Heart right ventricle (tissue), 16 donors: Measurements from ENCODE around the gene COX7A2L. TPM values are rescaled to one million over a fixed set of nuclear protein-coding genes. Genes with fewer than 3 reads are reported as not detected.

Source experiments
- ATAC-seq, 8 donors: fragments of 200-7000 bp; cut with Tn5 transposase; one replicate each; pipeline ENCODE4 v1.9.1; 2020; ENCODE audit warnings: mild to moderate bottlenecking in 8 of 8, moderate library complexity in 8 of 8, moderate number of reproducible peaks in 1 of 8
- DNase-seq, 2 donors: peaks; one replicate each; pipeline ENCODE4 v3.0.0-alpha.2; 2020
- H3K27ac ChIP-seq, 10 donors: fragments of 200-600 bp; sonication (generic) in 2 of 10; one replicate each; pipeline versions ENCODE4 v1.5.0 to v1.8.0; 2020 to 2022; ENCODE audit warnings: mild to moderate bottlenecking in 3 of 10
- H3K27me3 ChIP-seq, 7 donors: fragments of 200-600 bp; one replicate each; pipeline ENCODE4 v1.8.0; 2021 to 2022; ENCODE audit warnings: mild to moderate bottlenecking in 2 of 7
- H3K36me3 ChIP-seq, 9 donors: fragments of 200-600 bp; sonication (generic) in 1 of 9; one replicate each; pipeline versions ENCODE4 v1.5.0 to v1.8.0; 2020 to 2022; ENCODE audit warnings: mild to moderate bottlenecking in 2 of 9
- H3K4me1 ChIP-seq, 9 donors: fragments of 200-600 bp; sonication (generic) in 1 of 9; one replicate each; pipeline versions ENCODE4 v1.5.0 to v1.8.0; 2020 to 2022; ENCODE audit warnings: mild to moderate bottlenecking in 4 of 9
- H3K4me3 ChIP-seq, 10 donors: fragments of 200-600 bp; sonication (generic) in 2 of 10; one replicate each; pipeline versions ENCODE4 v1.5.0 to v1.8.0; 2020 to 2022; ENCODE audit warnings: mild to moderate bottlenecking in 7 of 10, moderate library complexity in 2 of 10
- H3K9me3 ChIP-seq, 11 donors: fragments of 200-600 bp in 10 of 11; sonication (generic) in 2 of 11; one replicate each; pipeline versions ENCODE4 v1.5.0 to v1.8.0; 2013 to 2022; ENCODE audit warnings: mild to moderate bottlenecking in 2 of 11, control low read depth in 1 of 11, moderate library complexity in 1 of 11
- WGBS, 2 donors: extraction: QIAGEN DNeasy Blood & Tissue Kit; methylation state at CpG; one replicate each; pipeline ENCODE4 v1.1.7; 2013; ENCODE audit warnings: inconsistent platforms in 1 of 2; 5-methylcytosine and 5-hydroxymethylcytosine counted together
- intact Hi-C, 10 donors: fragments of 100-400 bp; cut with DNase I; formaldehyde crosslinking; loops; one replicate each; pipeline versions ENCODE4 v1.11.1 to v1.14.2; 2022
- long read RNA-seq, 3 donors: library from polyadenylated mRNA; unstranded; transcript quantifications; one replicate each; pipeline ENCODE4 v2.0.0, GENCODE V29; 2020 to 2021
- polyA plus RNA-seq, 2 donors: library from polyadenylated mRNA; stranded (reverse); fragments of 200-250 nt; gene quantifications; one replicate each; pipeline ENCODE4 v1.2.3, GENCODE V29; 2013
- total RNA-seq, 10 donors: library from RNA; stranded (reverse); fragmentation: NEBNext Ultra II Directional in 3 of 10; extraction: Animal tissue kit (Norgen Biotek cat#: 25700) in 3 of 10; gene quantifications; one replicate each; pipeline versions ENCODE4 v1.2.1 to v1.2.4, GENCODE V29; 2021 to 2023
- TF ChIP-seq, protein P1 (sequence below), 9 donors: fragments of 200-600 bp; sonication (generic) in 2 of 9; IDR thresholded peaks; one replicate each; pipeline versions ENCODE4 v1.5.0 to v1.8.0; 2021 to 2022; ENCODE audit warnings: antibody characterized with exemption in 9 of 9, mild to moderate bottlenecking in 5 of 9, moderate library complexity in 1 of 9
- donor health status: Arrhythmogenic right ventricular cardiomyopathy.
- donor health status: ischemic (EF 13 %, LVEDD 7.1; RV severe dilation, severe dysfunction).
- donor health status: healthy with polysubstance abuse.
- donor health status: DM: no; HTN: yes; CAD: no.
- donor health status: DM: no; HTN: no; CAD: no.
- donor health status: ischemic (EF 25% LVEDD 6.9; RV normal size, moderate dysfunction).
- donor health status: ischemic (EF 25% LVEDD 5.7; RV mildly dilated, moderate dysfunction).
- donor health status: healthy.
- donor health status: DM: yes; HTN: yes; CAD: no.
- donor health status: Ischemic cardiomyopathy.
- donor health status: ischemic (EF 35%, LVEDD 5.7; RV mildly dilated, moderate dysfunction).
- donor health status: nonischemic (EF 11% LVEDD 7.7; RV severe dilation, severe dysfunction).
- donor health status: DM: yes; HTN: yes; CAD: no.
- donor health status: PGD.
- donor health status: ischemic (EF 29% LVEDD 5.4; RV normal size, mild dysfunction).
- donor health status: nonischemic (EF 23%, LVEDD 6.1; RV moderate dilation, normal function).

The COX7A2L gene, protein sequence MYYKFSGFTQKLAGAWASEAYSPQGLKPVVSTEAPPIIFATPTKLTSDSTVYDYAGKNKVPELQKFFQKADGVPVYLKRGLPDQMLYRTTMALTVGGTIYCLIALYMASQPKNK
- total RNA-seq (100 to 1,000 TPM in 9 of 10 donors, 10 to 100 TPM in 1; 93.9 to 141 (median 107) TPM), polyA plus RNA-seq (10 to 100 TPM; 36.4 to 97.8 TPM)
- long read RNA-seq, donor 1, transcript COX7A2L-201 (3 exons, 1,112 nt), result major isoform, 97 of 99 reads
- long read RNA-seq, donor 1, partial matches to known transcripts, result 1 of 99 reads
- long read RNA-seq, donor 1, other reads (novel, unspliced or antisense), result 1 of 99 reads
- long read RNA-seq, donor 2, transcript COX7A2L-201 (3 exons, 1,112 nt), result major isoform, 142 of 146 reads
- long read RNA-seq, donor 2, partial matches to known transcripts, result 2 of 146 reads
- long read RNA-seq, donor 2, other reads (novel, unspliced or antisense), result 2 of 146 reads
- long read RNA-seq, donor 3, transcript COX7A2L-201 (3 exons, 1,112 nt), result major isoform, 312 of 320 reads
- long read RNA-seq, donor 3, partial matches to known transcripts, result 2 of 320 reads
- long read RNA-seq, donor 3, other reads (novel, unspliced or antisense), result 5 of 320 reads

DNA sequence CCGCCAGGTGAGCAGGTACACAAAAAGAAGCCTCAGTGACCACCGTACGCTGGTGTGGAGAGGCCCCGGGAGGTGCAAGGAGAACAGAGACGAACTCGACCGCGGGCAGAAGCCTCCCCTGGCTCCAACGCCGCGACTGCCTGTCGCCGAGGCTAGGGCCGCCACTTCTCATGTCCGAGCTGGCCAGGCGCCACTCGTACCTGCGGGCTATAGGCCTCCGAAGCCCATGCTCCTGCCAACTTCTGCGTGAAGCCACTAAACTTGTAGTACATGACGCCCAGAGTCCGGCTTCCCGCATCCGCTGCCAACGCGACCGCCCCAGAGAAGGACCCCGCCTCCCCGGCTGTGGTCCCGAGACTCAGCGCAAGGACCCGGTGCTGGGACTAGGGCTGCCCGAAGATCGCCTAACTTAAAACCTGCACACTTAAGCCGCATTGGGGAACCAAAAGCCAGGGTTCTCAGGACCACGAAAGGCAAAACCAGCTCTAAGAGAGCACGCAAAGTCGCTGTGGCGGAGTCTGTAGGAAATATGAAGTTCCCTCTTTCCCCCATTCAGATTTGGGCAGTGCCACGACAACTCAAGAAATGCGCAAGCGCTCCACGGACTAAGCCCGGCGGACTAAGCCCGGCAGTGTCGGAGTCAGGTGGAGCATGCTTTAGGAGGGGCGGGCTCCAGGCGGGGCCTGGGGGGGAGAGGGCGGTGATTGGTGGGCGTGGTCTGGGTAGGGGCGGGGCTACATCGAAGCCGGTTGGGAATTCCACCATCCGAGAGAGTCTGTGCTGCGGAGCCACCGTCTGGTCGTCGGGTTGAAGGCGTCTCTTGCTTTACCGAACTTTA, at the start of gene COX7A2L:
Gene COX7A2L, minus strand, starts transcription at position 328 of the 838 bp plus-strand sequence. Its CDS starts 56 bp downstream, at position 272.
- Histone ChIP-seq H3K36me3 (peaks cover 0 to 5% (median 0%) of the 10 kb centered on the region in 9 donors), H3K4me3 (peak within 1 kb of the TSS; percentile 66 to 100 (median 89)), H3K27me3 (peaks cover 0 to 2% (median 0%) of the 10 kb centered on the region in 7 donors), H3K9me3 (no peaks in the 10 kb centered on the region), H3K27ac (peak within 1 kb of the TSS; percentile 83 to 99 (median 96)), H3K4me1 (peaks cover 10 to 38% (median 30%) of the 10 kb centered on the region in 9 donors)
- DNase-seq, result peak; percentile 97
- ATAC-seq, result peak; percentile 99 to 100 (median 100)
- WGBS, 2 donors, result 0 to 1% methylated on average over 61 of the region's 61 CpGs
- intact Hi-C loops, result loop anchor here in 7 of 10 donors (2.0 to 10.0 kb wide), 5 partner anchors 260 to 266 kb away; no protein-coding TSS in a partner anchor
- TF ChIP-seq, protein P1, sequence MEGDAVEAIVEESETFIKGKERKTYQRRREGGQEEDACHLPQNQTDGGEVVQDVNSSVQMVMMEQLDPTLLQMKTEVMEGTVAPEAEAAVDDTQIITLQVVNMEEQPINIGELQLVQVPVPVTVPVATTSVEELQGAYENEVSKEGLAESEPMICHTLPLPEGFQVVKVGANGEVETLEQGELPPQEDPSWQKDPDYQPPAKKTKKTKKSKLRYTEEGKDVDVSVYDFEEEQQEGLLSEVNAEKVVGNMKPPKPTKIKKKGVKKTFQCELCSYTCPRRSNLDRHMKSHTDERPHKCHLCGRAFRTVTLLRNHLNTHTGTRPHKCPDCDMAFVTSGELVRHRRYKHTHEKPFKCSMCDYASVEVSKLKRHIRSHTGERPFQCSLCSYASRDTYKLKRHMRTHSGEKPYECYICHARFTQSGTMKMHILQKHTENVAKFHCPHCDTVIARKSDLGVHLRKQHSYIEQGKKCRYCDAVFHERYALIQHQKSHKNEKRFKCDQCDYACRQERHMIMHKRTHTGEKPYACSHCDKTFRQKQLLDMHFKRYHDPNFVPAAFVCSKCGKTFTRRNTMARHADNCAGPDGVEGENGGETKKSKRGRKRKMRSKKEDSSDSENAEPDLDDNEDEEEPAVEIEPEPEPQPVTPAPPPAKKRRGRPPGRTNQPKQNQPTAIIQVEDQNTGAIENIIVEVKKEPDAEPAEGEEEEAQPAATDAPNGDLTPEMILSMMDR (IDR thresholded peaks at IDR 0.05), result peak in 5 of 9 donors; percentile 26 to 65 (median 56)

DNA sequence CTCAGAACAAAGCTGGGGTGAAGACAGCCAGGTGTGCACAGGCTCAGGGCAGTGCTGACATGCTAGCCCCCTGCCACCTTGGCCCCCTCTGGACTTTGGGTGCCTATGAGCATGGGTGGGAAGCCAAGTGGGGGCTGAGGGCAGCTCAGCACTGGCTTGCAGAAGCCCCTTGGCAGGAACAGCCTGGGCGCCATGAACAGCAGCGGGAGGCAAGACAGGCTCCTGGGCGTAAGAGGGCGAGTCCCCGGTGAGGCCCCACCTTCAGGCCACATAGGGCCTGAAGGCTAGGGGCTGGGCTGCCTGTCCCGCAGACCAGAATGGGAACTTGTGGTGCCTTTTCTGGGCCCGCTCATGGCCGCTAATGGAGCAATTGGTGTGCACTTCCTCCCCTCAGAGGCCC, 47.0 kb upstream of the COX7A2L start:
- TF ChIP-seq, protein P1 (IDR thresholded peaks at IDR 0.05), result no peak
- 93 to 98% methylated on average over 7 to 8 of the region's 8 CpGs for WGBS, 2 donors

DNA sequence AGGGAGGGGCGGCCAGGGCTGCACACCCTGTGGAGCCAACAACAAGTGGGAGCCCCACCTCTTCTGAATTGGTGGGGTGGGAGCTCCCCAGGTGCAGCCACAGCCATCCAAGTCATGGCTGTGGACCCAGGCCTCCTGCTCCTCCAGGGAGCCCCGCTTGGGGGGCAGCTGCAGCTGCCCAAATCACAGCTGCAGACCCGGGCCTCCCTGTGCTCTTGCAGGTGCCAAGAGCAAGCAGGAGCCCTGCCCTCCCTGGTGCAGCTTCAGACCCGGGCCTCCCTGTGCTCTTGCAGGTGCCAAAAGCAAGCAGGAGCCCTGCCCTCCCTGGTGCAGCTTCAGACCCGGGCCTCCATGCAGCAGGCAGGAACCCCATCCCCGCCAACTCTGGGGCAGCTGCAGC, 46.5 kb upstream of the COX7A2L start:
- H3K27me3 ChIP-seq, result peaks cover 0 to 3% (median 0%) of the 10 kb centered on the region in 7 donors
- no peak for ATAC-seq
- TF ChIP-seq, protein P1 (IDR thresholded peaks at IDR 0.05), result no peak
- H3K36me3 ChIP-seq, result no peaks in the 10 kb centered on the region
- intact Hi-C loops, result no loop called here
- H3K27ac ChIP-seq, result no peak overlapping the region
- WGBS, 2 donors, result 88 to 89% methylated on average over 6 of the region's 6 CpGs
- no peaks in the 10 kb centered on the region for H3K4me1 ChIP-seq
- no peak overlapping the region for H3K4me3 ChIP-seq
- H3K9me3 ChIP-seq, result no peaks in the 10 kb centered on the region
- no peak for DNase-seq

More for the DNA sequence above, 47.0 kb upstream of the COX7A2L start:
- Histone ChIP-seq H3K36me3 (no peaks in the 10 kb centered on the region), H3K4me3 (no peak overlapping the region), H3K9me3 (peaks cover 0 to 3% (median 0%) of the 10 kb centered on the region in 11 donors), H3K4me1 (no peaks in the 10 kb centered on the region), H3K27me3 (peaks cover 0 to 3% (median 0%) of the 10 kb centered on the region in 7 donors), H3K27ac (no peak overlapping the region)
- intact Hi-C loops, result no loop called here
- ATAC-seq (no peak), DNase-seq (no peak)

DNA sequence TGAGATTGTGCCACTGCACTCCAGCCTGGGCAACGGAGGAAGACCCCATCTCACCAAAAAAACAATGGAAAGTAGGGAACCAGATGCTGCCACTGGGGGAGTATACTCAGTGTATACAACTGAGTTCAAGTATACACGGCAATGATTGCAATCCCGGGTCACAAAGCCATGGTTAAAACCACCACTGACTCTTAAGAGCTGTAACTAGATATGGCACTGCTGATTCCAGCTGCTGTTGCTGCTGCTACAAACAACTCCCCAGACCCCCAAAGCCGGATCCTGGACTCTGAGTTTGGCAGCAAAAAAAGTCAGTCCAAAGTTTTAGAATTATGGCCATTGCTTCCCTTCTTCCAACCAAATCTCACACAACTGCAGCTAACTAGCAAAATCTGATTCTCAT, 43.7 kb upstream of the COX7A2L start:
- no peaks in the 10 kb centered on the region for H3K36me3 ChIP-seq
- TF ChIP-seq, protein P1 (IDR thresholded peaks at IDR 0.05), result no peak
- peaks cover 0 to 3% (median 0%) of the 10 kb centered on the region in 7 donors for H3K27me3 ChIP-seq
- intact Hi-C loops, result no loop called here
- no peak for ATAC-seq
- no peak overlapping the region for H3K27ac ChIP-seq
- no peaks in the 10 kb centered on the region for H3K4me1 ChIP-seq
- WGBS, 2 donors, result 79% methylated on average over 4 of the region's 4 CpGs
- no peak overlapping the region for H3K4me3 ChIP-seq
- no peak for DNase-seq
- peaks cover 0 to 8% (median 0%) of the 10 kb centered on the region in 11 donors for H3K9me3 ChIP-seq
